Brain microvascular endothelial cell (primary cell): Measurements from ENCODE around the gene GYG2.
"Not testable (repeated sequence)": the region's sequence is repeated elsewhere in the genome, so short reads cannot be mapped to it uniquely, and the experiment has no call there.

Source experiments
- DNase-seq: peaks from one replicate; pipeline ENCODE4 v3.0.0-alpha.2; 2020
- H3K27ac ChIP-seq: fragments of 250-450 bp; sonication (Bioruptor Pico); 2 replicates; pipeline ENCODE4 v1.5.1; 2020; ENCODE audit warnings: mild to moderate bottlenecking, moderate library complexity
- H3K27me3 ChIP-seq: fragments of 250-450 bp; sonication (Bioruptor Pico); replicated peaks from 2 replicates; pipeline ENCODE4 v1.5.1; 2020; ENCODE audit warnings: mild to moderate bottlenecking
- H3K36me3 ChIP-seq: fragments of 250-450 bp; sonication (Bioruptor Pico); replicated peaks from 2 replicates; pipeline ENCODE4 v1.5.1; 2020; ENCODE audit warnings: mild to moderate bottlenecking
- H3K4me3 ChIP-seq: 2 replicates; pipeline ENCODE4 v1.5.1; 2011; ENCODE audit warnings: low read depth, mild to moderate bottlenecking, control low read depth, low read length, moderate library complexity
- CTCF ChIP-seq: IDR thresholded peaks from 2 replicates; pipeline ENCODE4 v1.5.1; 2011; ENCODE audit warnings: low read depth, mild to moderate bottlenecking, moderate library complexity, low read length, control low read depth, inconsistent platforms; ENCODE audit errors: missing control alignments
- in situ Hi-C: cut with HindIII; loops from 2 replicates; pipeline ENCODE4 v1.10.0; 2017; ENCODE audit warnings: low sequenced_read_pairs, low pct_ligation_motif_present

Gene GYG2

GRCh38 chrX:2924151-2924550 lies 95.4 kb downstream of the GYG2 start:
- no peak for TF ChIP-seq CTCF
- Histone ChIP-seq H3K27ac (no peak overlapping the region), H3K4me3 (no peak overlapping the region), H3K36me3 (no peaks in the 10 kb centered on the region), H3K27me3 (no peaks in the 10 kb centered on the region)
- in situ Hi-C loops: no loop called here
- no peak for DNase-seq

- H3K4me3 ChIP-seq, H3K27ac ChIP-seq, H3K36me3 ChIP-seq, DNase-seq, in situ Hi-C loops, H3K27me3 ChIP-seq: not testable (repeated sequence)
Observed at GRCh38 chrX:2926255-2926654, 97.5 kb downstream of the GYG2 start.

GRCh38 chrX:2926664-2927275 lies 98.0 kb downstream of the GYG2 start:
- in situ Hi-C loops: no loop called here

GRCh38 chrX:2928191-2928582 lies 99.5 kb downstream of the GYG2 start:
- in situ Hi-C loops: no loop called here
- H3K27me3 ChIP-seq: no peaks in the 10 kb centered on the region
- peak overlapping the region; percentile 71 for H3K4me3 ChIP-seq
- no peak for TF ChIP-seq CTCF
- H3K36me3 ChIP-seq: no peaks in the 10 kb centered on the region
- H3K27ac ChIP-seq: peak overlapping the region; percentile 26
- peak; percentile 11 for DNase-seq

More at GRCh38 chrX:2926664-2927275, 98.0 kb downstream of the GYG2 start:
- TF ChIP-seq CTCF: no peak
- Histone ChIP-seq H3K27ac (no peak overlapping the region), H3K4me3 (no peak overlapping the region), H3K36me3 (no peaks in the 10 kb centered on the region), H3K27me3 (no peaks in the 10 kb centered on the region)
- DNase-seq: no peak

- H3K27ac ChIP-seq: peak within 1 kb of the TSS; percentile 89
- DNase-seq: peak; percentile 85
- in situ Hi-C loops: no loop called here
- no peaks in the 10 kb centered on the region for H3K36me3 ChIP-seq
- TF ChIP-seq CTCF: no peak
- no peaks in the 10 kb centered on the region for H3K27me3 ChIP-seq
- peak within 1 kb of the TSS; percentile 71 for H3K4me3 ChIP-seq
Observed at GRCh38 chrX:2928583-2929434, 100.1 kb downstream of the GYG2 start, which contains the start of gene ARSD. Gene ARSD, minus strand, starts transcription at chrX:2929339. Its CDS starts 64 bp downstream, at chrX:2929275.

- DNase-seq: no peak
- H3K36me3 ChIP-seq: no peaks in the 10 kb centered on the region
- no peaks in the 10 kb centered on the region for H3K27me3 ChIP-seq
- H3K27ac ChIP-seq: no peak overlapping the region
- no peak for TF ChIP-seq CTCF
- in situ Hi-C loops: no loop called here
- H3K4me3 ChIP-seq: no peak overlapping the region
Observed at GRCh38 chrX:2931155-2931554, 102.4 kb downstream of the GYG2 start.
